ENCODE data around the gene FAM227B.

- no peak for TF ChIP-seq TAF1 (IDR thresholded peaks at IDR 0.05; ENCODE audit: borderline replicate concordance, low read depth, low read length)
- no peak for TF ChIP-seq POLR2AphosphoS5 (IDR thresholded peaks at IDR 0.05; ENCODE audit: low read depth, low read length)
- no peak for TF ChIP-seq POLR2A (IDR thresholded peaks at IDR 0.05; ENCODE audit: low read depth, low read length)
These were observed 162.5 kb downstream of the FAM227B start for GRCh38 chr15:49458145-49458544.
